GM23338 (cell line): ENCODE data around the gene HEATR9. TPM values are rescaled to one million over a fixed set of nuclear protein-coding genes. Genes with fewer than 3 reads are reported as not detected.

Experiments
- ATAC-seq: fragments of 200-7000 bp; cut with Tn5 transposase; 3 replicates; pipeline ENCODE4 v1.9.1; 2020
- DNase-seq: peaks from one replicate; pipeline ENCODE4 v3.0.0-alpha.2; 2015; ENCODE audit warnings: low spot score
- H2AFZ ChIP-seq: fragments of 200-600 bp; sonication (generic); 2 replicates; pipeline ENCODE4 v1.8.0; 2016; ENCODE audit warnings: antibody characterized with exemption, mild to moderate bottlenecking, moderate library complexity
- H3F3A ChIP-seq: fragments of 200-600 bp; sonication (generic); replicated peaks from 2 replicates; pipeline ENCODE4 v1.8.0; 2017; ENCODE audit warnings: antibody characterized with exemption, mixed run types, low read depth
- H3K27ac ChIP-seq: fragments of 200-600 bp; sonication (generic); 2 replicates; pipeline ENCODE4 v1.6.1; 2016; ENCODE audit warnings: low read depth
- H3K27me3 ChIP-seq: fragments of 200-600 bp; sonication (generic); 2 replicates; pipeline ENCODE4 v1.8.0; 2016; ENCODE audit warnings: mild to moderate bottlenecking, mixed run types, moderate library complexity; ENCODE audit not compliant: insufficient read depth
- H3K36me3 ChIP-seq: fragments of 200-600 bp; sonication (generic); 2 replicates; pipeline ENCODE4 v1.8.0; 2016; ENCODE audit warnings: mild to moderate bottlenecking; ENCODE audit not compliant: insufficient read depth
- H3K4me1 ChIP-seq: fragments of 200-600 bp; sonication (generic); 2 replicates; pipeline ENCODE4 v1.8.0; 2016; ENCODE audit warnings: mild to moderate bottlenecking, moderate library complexity; ENCODE audit not compliant: insufficient read depth
- H3K4me2 ChIP-seq: fragments of 200-600 bp; sonication (generic); 2 replicates; pipeline ENCODE4 v1.7.1; 2017; ENCODE audit warnings: mixed run types
- H3K4me3 ChIP-seq: fragments of 200-600 bp; sonication (generic); 2 replicates; pipeline ENCODE4 v1.6.1; 2016; ENCODE audit warnings: mixed run types
- H3K79me2 ChIP-seq: fragments of 200-600 bp; sonication (generic); replicated peaks from 2 replicates; pipeline ENCODE4 v1.8.0; 2017; ENCODE audit warnings: mild to moderate bottlenecking; ENCODE audit not compliant: insufficient read depth
- H3K9me2 ChIP-seq: fragments of 200-600 bp; sonication (generic); 2 replicates; pipeline ENCODE4 v1.8.0; 2017; ENCODE audit not compliant: insufficient read depth
- H4K20me1 ChIP-seq: fragments of 200-600 bp; sonication (generic); replicated peaks from 2 replicates; pipeline ENCODE4 v1.8.0; 2017; ENCODE audit warnings: mild to moderate bottlenecking; ENCODE audit not compliant: insufficient read depth
- H3K27ac Mint-ChIP-seq: 2 replicates; pipeline ENCODE4 v1.8.0; 2020; ENCODE audit warnings: inconsistent platforms, mild to moderate bottlenecking, moderate library complexity, mixed read lengths
- H3K27me3 Mint-ChIP-seq: 3 replicates; pipeline ENCODE4 v1.8.0; 2022; ENCODE audit warnings: low read depth, mild to moderate bottlenecking, moderate library complexity, mixed read lengths, inconsistent platforms; ENCODE audit not compliant: insufficient read depth, poor library complexity
- H3K36me3 Mint-ChIP-seq: 3 replicates; pipeline ENCODE4 v1.8.0; 2021; ENCODE audit warnings: low read depth, mild to moderate bottlenecking, inconsistent platforms, moderate library complexity, mixed read lengths
- H3K4me1 Mint-ChIP-seq: 3 replicates; pipeline ENCODE4 v1.8.0; 2020; ENCODE audit warnings: mild to moderate bottlenecking, inconsistent platforms, mixed read lengths
- H3K4me3 Mint-ChIP-seq: 3 replicates; pipeline ENCODE4 v1.8.0; 2021; ENCODE audit warnings: moderate library complexity, mild to moderate bottlenecking, inconsistent platforms, mixed read lengths
- H3K9me3 Mint-ChIP-seq: 3 replicates; pipeline ENCODE4 v1.8.0; 2020; ENCODE audit warnings: moderate library complexity, mild to moderate bottlenecking, inconsistent platforms, mixed read lengths
- CREB1 ChIP-seq: fragments of 250-450 bp; sonication (Bioruptor Pico); IDR thresholded peaks from 2 replicates; pipeline ENCODE4 v1.5.0; 2020; ENCODE audit warnings: low read depth, mild to moderate bottlenecking, moderate library complexity
- CTCF ChIP-seq, 2 experiments: fragments of 200-600 bp in 1 of 2; sonication (generic) in 1 of 2; conservative IDR thresholded peaks; 2 replicates each; pipeline versions ENCODE4 v1.5.1 to v1.6.1; 2016 to 2017; ENCODE audit warnings: antibody characterized with exemption in 2 of 2, low read depth in 2 of 2, mild to moderate bottlenecking in 2 of 2, moderate library complexity in 1 of 2
- ETS1 ChIP-seq: IDR thresholded peaks from 2 replicates; pipeline ENCODE4 v1.6.1; 2016; ENCODE audit warnings: antibody characterized with exemption
- EZH2 ChIP-seq: fragments of 200-600 bp; sonication (generic); IDR thresholded peaks from one replicate; pipeline ENCODE4 v1.8.0; 2017; ENCODE audit warnings: antibody characterized with exemption, mild to moderate bottlenecking, low read depth; ENCODE audit not compliant: unreplicated experiment
- EZH2phosphoT487 ChIP-seq: fragments of 200-600 bp; sonication (generic); IDR thresholded peaks from one replicate; pipeline ENCODE4 v1.8.1; 2018; ENCODE audit warnings: antibody characterized with exemption; ENCODE audit not compliant: unreplicated experiment
- JUNB ChIP-seq: IDR thresholded peaks from one replicate; pipeline ENCODE4 v1.6.1; 2016; ENCODE audit warnings: antibody characterized with exemption; ENCODE audit not compliant: unreplicated experiment
- NANOG ChIP-seq: IDR thresholded peaks from 2 replicates; pipeline ENCODE4 v1.6.1; 2016; ENCODE audit warnings: antibody characterized with exemption, borderline replicate concordance
- POLR2AphosphoS5 ChIP-seq: IDR thresholded peaks from 2 replicates; pipeline ENCODE4 v1.6.1; 2016; ENCODE audit warnings: antibody characterized with exemption, low read depth
- REST ChIP-seq: IDR thresholded peaks from one replicate; pipeline ENCODE4 v1.6.1; 2018; ENCODE audit warnings: antibody characterized with exemption; ENCODE audit not compliant: unreplicated experiment
- STAT1 ChIP-seq: IDR thresholded peaks from one replicate; pipeline ENCODE4 v1.6.1; 2016; ENCODE audit warnings: antibody characterized with exemption; ENCODE audit not compliant: unreplicated experiment
- ZNF114 ChIP-seq: fragments of 250-450 bp; sonication (Bioruptor Pico); IDR thresholded peaks from 2 replicates; pipeline ENCODE4 v1.5.0; 2020; ENCODE audit warnings: mild to moderate bottlenecking, moderate library complexity
- ZNF331 ChIP-seq: fragments of 250-450 bp; sonication (Bioruptor Pico); IDR thresholded peaks from 2 replicates; pipeline ENCODE4 v1.5.0; 2020; ENCODE audit warnings: low read depth, mild to moderate bottlenecking, moderate library complexity
- polyA plus RNA-seq: library from polyadenylated mRNA; unstranded; fragments of >200 nt; fragmentation: Nextera tagmentation; extraction: Ambion mirVana; gene quantifications from 2 replicates; pipeline ENCODE4 v1.2.1, GENCODE V29; 2016
- total RNA-seq: library from RNA; depleted of rRNA; stranded (reverse); fragments of >200 nt; shearing (Covaris generic); gene quantifications from 2 replicates; pipeline ENCODE4 v1.2.3, GENCODE V29; 2014

The HEATR9 gene
- total and polyA plus RNA-seq, 2 experiments from 2014 or later = not detected

GRCh38 chr17:35864853-35865252 is 3.8 kb downstream of the HEATR9 start (continued):
- no peak for TF ChIP-seq EZH2
- no peak for TF ChIP-seq REST
- TF ChIP-seq ZNF114 (CRISPR knock-in tag) = no peak

- peaks cover 3% of the 10 kb centered on the region; the same call in 2 of the 3 replicates for H3K36me3 Mint-ChIP-seq
- H3K27ac ChIP-seq = peak overlapping the region; percentile 39; the same call in 1 of the 2 replicates
- H3K4me2 ChIP-seq = no peak overlapping the region
- no peaks in the 10 kb centered on the region for H3K9me3 Mint-ChIP-seq
- no peaks in the 10 kb centered on the region; the same call in 1 of the 2 replicates for H4K20me1 ChIP-seq
- H3K27ac Mint-ChIP-seq = no peak overlapping the region
- DNase-seq = no peak
- no peak overlapping the region for H2AFZ ChIP-seq
- no peaks in the 10 kb centered on the region for H3K9me2 ChIP-seq
- H3K27me3 ChIP-seq = no peaks in the 10 kb centered on the region
- ATAC-seq = no peak
- H3F3A ChIP-seq = no peaks in the 10 kb centered on the region
- H3K79me2 ChIP-seq = no peaks in the 10 kb centered on the region
- H3K4me1 Mint-ChIP-seq = peaks cover 3% of the 10 kb centered on the region; the same call in 2 of the 3 replicates
- H3K36me3 ChIP-seq = no peaks in the 10 kb centered on the region; the same call in 1 of the 2 replicates
- peaks cover 4% of the 10 kb centered on the region for H3K27me3 Mint-ChIP-seq
- no peak overlapping the region for H3K4me3 Mint-ChIP-seq
- no peaks in the 10 kb centered on the region for H3K4me1 ChIP-seq
- no peak overlapping the region for H3K4me3 ChIP-seq
- TF ChIP-seq EZH2phosphoT487 = no peak
- no peak for TF ChIP-seq ETS1
- no peak for TF ChIP-seq NANOG
- no peak for TF ChIP-seq POLR2AphosphoS5
- TF ChIP-seq CREB1 (CRISPR knock-in tag) = no peak
- no peak for TF ChIP-seq ZNF331 (CRISPR knock-in tag)
- TF ChIP-seq STAT1 = no peak
- no peak for TF ChIP-seq ZNF114 (CRISPR knock-in tag)
- no peak for TF ChIP-seq CTCF (conservative IDR thresholded peaks at IDR 0.05; ENCODE audit: low read depth in 2 of 2)
- no peak for TF ChIP-seq REST
- TF ChIP-seq EZH2 = no peak
- no peak for TF ChIP-seq JUNB
Observed at GRCh38 chr17:35856603-35857002, 12.1 kb downstream of the HEATR9 start.
